CD4-positive, alpha-beta T cell (primary cell): ENCODE measurements around the gene DVL2. TPM values are rescaled to one million over a fixed set of nuclear protein-coding genes. Genes with fewer than 3 reads are reported as not detected.

Experiments
- ATAC-seq: fragments of 200-7000 bp; cut with Tn5 transposase; one replicate; pipeline ENCODE4 v1.10.0; 2022; ENCODE audit warnings: mild to moderate bottlenecking; ENCODE audit not compliant: poor library complexity
- CTCF ChIA-PET: fragments of 350-600 bp; sonication (Branson Sonifier 250); formaldehyde crosslinking; loops from one replicate; lab custom pipeline; 2021; ENCODE audit warnings: antibody characterized with exemption, inconsistent platforms; lab: Charles Lee
- POLR2A ChIA-PET: fragments of 350-600 bp; sonication (Branson Sonifier 250); formaldehyde crosslinking; loops from one replicate; lab custom pipeline; 2021; ENCODE audit warnings: antibody characterized with exemption, inconsistent platforms; lab: Charles Lee
- DNase-seq, 14 experiments: peaks; one replicate each; pipeline ENCODE4 v3.0.0-alpha.2; 2013 to 2020; ENCODE audit warnings: mixed read lengths in 2 of 14
- H3K27ac ChIP-seq, 2 donors: one replicate each; pipeline versions ENCODE4 v1.5.1 to v1.7.0; 2013; ENCODE audit warnings: low read length in 2 of 2, low read depth in 1 of 2, mild to moderate bottlenecking in 1 of 2
- H3K27me3 ChIP-seq, 2 experiments: 1 replicate in 1 of 2; 2 replicates in 1 of 2; pipeline versions ENCODE4 v1.6.1 to v1.7.0; 2013; ENCODE audit warnings: low read length in 2 of 2, control low read depth in 1 of 2, mild to moderate bottlenecking in 1 of 2, moderate library complexity in 1 of 2; ENCODE audit not compliant: insufficient read depth in 2 of 2, control insufficient read depth in 1 of 2
- H3K36me3 ChIP-seq: one replicate; pipeline ENCODE4 v1.6.1; 2013; ENCODE audit warnings: low read length, control low read depth; ENCODE audit not compliant: insufficient read depth
- H3K4me1 ChIP-seq: one replicate; pipeline ENCODE4 v1.6.1; 2013; ENCODE audit warnings: low read length, control low read depth; ENCODE audit not compliant: insufficient read depth
- H3K4me3 ChIP-seq: one replicate; pipeline ENCODE4 v1.5.1; 2013; ENCODE audit warnings: mild to moderate bottlenecking, low read length, moderate library complexity
- H3K9me3 ChIP-seq, 2 experiments: 1 replicate in 1 of 2; 2 replicates in 1 of 2; pipeline versions ENCODE4 v1.6.1 to v1.7.0; 2013; ENCODE audit warnings: low read length in 2 of 2, mild to moderate bottlenecking in 2 of 2, control low read depth in 1 of 2, moderate library complexity in 1 of 2; ENCODE audit not compliant: control insufficient read depth in 1 of 2, insufficient read depth in 1 of 2
- H3K27ac Mint-ChIP-seq: one replicate; pipeline ENCODE4 v1.8.0; 2020; ENCODE audit warnings: mixed read lengths
- H3K27me3 Mint-ChIP-seq: one replicate; pipeline ENCODE4 v1.8.0; 2021; ENCODE audit warnings: mixed read lengths
- H3K36me3 Mint-ChIP-seq: one replicate; pipeline ENCODE4 v1.8.0; 2021; ENCODE audit warnings: low read depth, mixed read lengths
- H3K4me1 Mint-ChIP-seq: one replicate; pipeline ENCODE4 v1.8.0; 2021; ENCODE audit warnings: low read depth, mixed read lengths
- H3K4me3 Mint-ChIP-seq: one replicate; pipeline ENCODE4 v1.8.0; 2020; ENCODE audit warnings: mild to moderate bottlenecking, mixed read lengths
- H3K9me3 Mint-ChIP-seq: one replicate; pipeline ENCODE4 v1.8.0; 2020; ENCODE audit warnings: mixed read lengths
- intact Hi-C, 2 experiments: fragments of 100-400 bp; cut with DNase I in 1 of 2; cut with micrococcal nuclease in 1 of 2; formaldehyde crosslinking; loops; one replicate each; pipeline versions ENCODE4 v1.15.1 to v1.9.0; 2023 to 2025; cut with DNase I, micrococcal nuclease
- total RNA-seq, 174 experiments: library from RNA in 2 of 174; stranded (reverse) in 2 of 174; gene quantifications; one replicate each; pipeline ENCODE4 v1.2.3 and lab custom pipeline; 2021 to 2026
- TF ChIP-seq, protein P1 (sequence below): fragments of 200-600 bp; IDR thresholded peaks from one replicate; pipeline ENCODE4 v1.8.0; 2022; ENCODE audit warnings: antibody characterized with exemption, mild to moderate bottlenecking

The DVL2 gene
- total RNA-seq, 2 experiments from 2014 or later = 40.9 to 41.3 TPM

DNA sequence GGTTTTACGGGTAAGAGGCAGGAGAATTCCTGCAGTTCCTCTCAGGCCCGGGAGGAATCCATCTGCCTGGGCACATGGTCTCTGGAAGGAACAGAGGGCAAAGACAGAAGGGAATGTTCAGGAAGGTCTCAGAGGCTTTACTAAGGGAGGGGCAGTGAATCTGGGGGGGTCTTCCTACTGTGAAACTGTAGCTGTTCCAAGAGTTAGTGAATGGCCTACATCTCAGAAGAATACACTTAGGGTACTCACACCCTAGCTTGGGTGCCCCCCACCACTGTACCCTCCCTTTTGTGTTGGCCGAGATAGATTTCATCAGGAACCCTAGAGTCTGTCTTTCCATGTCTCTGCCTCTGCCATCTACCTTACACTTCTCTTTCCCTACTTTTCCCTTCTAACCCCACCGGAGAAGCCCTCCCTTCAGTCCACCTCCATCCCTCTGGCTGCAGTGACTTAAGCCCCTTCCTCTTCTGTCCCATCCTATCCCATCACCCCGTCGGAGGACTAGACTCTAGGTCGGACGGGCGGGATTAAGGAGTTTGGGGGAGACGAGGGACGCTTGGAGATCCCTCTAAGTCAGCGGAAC is 15.0 kb downstream of the DVL2 start:
- H3K4me1 Mint-ChIP-seq = peaks cover 61% of the 10 kb centered on the region

DNA sequence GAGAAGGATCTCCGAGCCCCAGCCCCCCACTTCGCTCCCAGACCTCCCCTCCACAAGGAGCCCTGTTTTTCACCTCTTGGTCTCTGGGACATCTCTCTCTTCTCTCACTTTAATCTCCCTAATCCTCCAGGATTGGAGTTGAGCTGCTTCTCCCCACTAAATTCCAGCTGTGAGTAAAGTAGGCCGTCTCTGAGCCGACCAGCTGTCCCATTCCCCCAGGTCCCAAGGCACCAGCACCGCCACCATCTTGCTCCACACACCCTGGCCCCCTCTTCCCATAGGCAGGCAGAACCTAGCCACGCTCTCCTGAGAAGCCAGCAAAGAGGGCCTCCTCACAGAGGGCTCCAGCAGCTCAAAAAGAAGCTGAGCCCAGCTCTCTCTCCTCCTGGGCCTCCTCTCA is 15.6 kb downstream of the DVL2 start:
- Mint-ChIP-seq H3K36me3 (peaks cover 11% of the 10 kb centered on the region), H3K27ac (peak overlapping the region; percentile 76), H3K4me1 (peaks cover 67% of the 10 kb centered on the region), H3K4me3 (peak overlapping the region; percentile 95), H3K9me3 (no peaks in the 10 kb centered on the region), H3K27me3 (no peaks in the 10 kb centered on the region)
- ATAC-seq = no peak
- Histone ChIP-seq H3K27me3 (no peaks in the 10 kb centered on the region), H3K27ac (peak overlapping the region; percentile 75 to 79), H3K4me3 (no peak overlapping the region), H3K9me3 (no peaks in the 10 kb centered on the region), H3K36me3 (peaks cover 24% of the 10 kb centered on the region), H3K4me1 (peaks cover 74% of the 10 kb centered on the region)
- TF ChIP-seq, protein P1, sequence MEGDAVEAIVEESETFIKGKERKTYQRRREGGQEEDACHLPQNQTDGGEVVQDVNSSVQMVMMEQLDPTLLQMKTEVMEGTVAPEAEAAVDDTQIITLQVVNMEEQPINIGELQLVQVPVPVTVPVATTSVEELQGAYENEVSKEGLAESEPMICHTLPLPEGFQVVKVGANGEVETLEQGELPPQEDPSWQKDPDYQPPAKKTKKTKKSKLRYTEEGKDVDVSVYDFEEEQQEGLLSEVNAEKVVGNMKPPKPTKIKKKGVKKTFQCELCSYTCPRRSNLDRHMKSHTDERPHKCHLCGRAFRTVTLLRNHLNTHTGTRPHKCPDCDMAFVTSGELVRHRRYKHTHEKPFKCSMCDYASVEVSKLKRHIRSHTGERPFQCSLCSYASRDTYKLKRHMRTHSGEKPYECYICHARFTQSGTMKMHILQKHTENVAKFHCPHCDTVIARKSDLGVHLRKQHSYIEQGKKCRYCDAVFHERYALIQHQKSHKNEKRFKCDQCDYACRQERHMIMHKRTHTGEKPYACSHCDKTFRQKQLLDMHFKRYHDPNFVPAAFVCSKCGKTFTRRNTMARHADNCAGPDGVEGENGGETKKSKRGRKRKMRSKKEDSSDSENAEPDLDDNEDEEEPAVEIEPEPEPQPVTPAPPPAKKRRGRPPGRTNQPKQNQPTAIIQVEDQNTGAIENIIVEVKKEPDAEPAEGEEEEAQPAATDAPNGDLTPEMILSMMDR = no peak
- ChIA-PET POLR2A (interaction anchor here (1.4 to 13.1 kb wide), 3 partner anchors 19 to 111 kb away, joined by 5 to 234 read pairs (median 10); partner anchors contain the start of genes CTDNEP1, DVL2, ELP5 and GABARAP), CTCF (interaction anchor here (3.0 kb wide), 1 partner anchor 77 kb away, joined by 31 read pairs; no protein-coding TSS in a partner anchor)
- peak in 1 of 14 experiments; percentile 1 for DNase-seq
- intact Hi-C loops = loop anchor here in 1 of 2 experiments (5.0 kb wide), 1 partner anchor 34 kb away; the partner anchor contains the start of genes CTDNEP1 and ELP5

More for the DNA sequence above, 15.0 kb downstream of the DVL2 start:
- Histone ChIP-seq H3K36me3 (peaks cover 29% of the 10 kb centered on the region), H3K27me3 (no peaks in the 10 kb centered on the region), H3K4me1 (peaks cover 68% of the 10 kb centered on the region), H3K4me3 (peak overlapping the region; percentile 70), H3K27ac (peak overlapping the region; percentile 75 to 79), H3K9me3 (no peaks in the 10 kb centered on the region)
- peak overlapping the region; percentile 76 for H3K27ac Mint-ChIP-seq
- intact Hi-C loops = loop anchor here in 1 of 2 experiments (5.0 kb wide), 1 partner anchor 33 kb away; the partner anchor contains the start of genes CTDNEP1 and ELP5
- DNase-seq (peak in 1 of 14 experiments; percentile 0), ATAC-seq (no peak)
- peaks cover 16% of the 10 kb centered on the region for H3K36me3 Mint-ChIP-seq
- H3K9me3 Mint-ChIP-seq = no peaks in the 10 kb centered on the region
- ChIA-PET CTCF (interaction anchor here (0.5 to 3.4 kb wide), 5 partner anchors 16 to 77 kb away, joined by 3 to 31 read pairs (median 19); partner anchors contain the start of genes DVL2 and GABARAP), POLR2A (interaction anchor here (0.6 to 13.1 kb wide), 9 partner anchors 14 to 1800 kb away, joined by 3 to 234 read pairs (median 5); partner anchors contain the start of genes CTDNEP1, DVL2, ELP5 and GABARAP)
- no peaks in the 10 kb centered on the region for H3K27me3 Mint-ChIP-seq
- TF ChIP-seq, protein P1 = no peak
- H3K4me3 Mint-ChIP-seq = peak overlapping the region; percentile 95

DNA sequence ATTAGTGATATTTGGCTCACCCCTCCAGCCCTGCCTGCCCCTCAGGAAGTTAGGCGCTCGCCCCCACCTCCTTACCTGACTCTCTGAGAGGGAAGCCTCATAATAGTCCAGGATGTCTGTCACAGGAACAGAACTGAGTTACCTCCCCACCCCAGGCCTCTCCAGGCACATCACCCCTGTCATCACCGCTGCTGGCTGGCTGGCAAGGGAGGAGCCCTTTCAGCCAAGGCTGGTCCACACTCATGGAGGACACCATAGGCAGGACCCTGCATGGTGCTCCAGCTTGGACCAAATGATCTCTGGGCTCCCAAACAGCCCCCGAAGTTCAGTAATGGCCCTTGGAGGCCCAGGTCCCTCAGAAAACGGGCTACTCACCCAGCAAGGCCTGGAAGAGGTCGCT is 16.2 kb downstream of the DVL2 start:
- H3K27ac ChIP-seq = peak overlapping the region in 1 of 2 donors; percentile 33
- CTCF ChIA-PET = no interaction called here

More for the DNA sequence above, 16.2 kb downstream of the DVL2 start:
- POLR2A ChIA-PET = interaction anchor here (13.1 kb wide), 1 partner anchor 20 kb away, joined by 234 read pairs; the partner anchor contains the start of genes DVL2, GABARAP and PHF23
- Mint-ChIP-seq H3K27ac (peak overlapping the region; percentile 73), H3K4me3 (peak overlapping the region; percentile 95), H3K27me3 (no peaks in the 10 kb centered on the region), H3K9me3 (no peaks in the 10 kb centered on the region), H3K36me3 (peaks cover 5% of the 10 kb centered on the region), H3K4me1 (peaks cover 72% of the 10 kb centered on the region)
- DNase-seq (peak in 1 of 14 experiments; percentile 29), ATAC-seq (no peak)
- no peaks in the 10 kb centered on the region for H3K27me3 ChIP-seq
- H3K36me3 ChIP-seq = peaks cover 18% of the 10 kb centered on the region
- intact Hi-C loops = loop anchor here in 1 of 2 experiments (5.0 kb wide), 1 partner anchor 34 kb away; the partner anchor contains the start of genes CTDNEP1 and ELP5
- H3K4me1 ChIP-seq = peaks cover 80% of the 10 kb centered on the region
- no peaks in the 10 kb centered on the region for H3K9me3 ChIP-seq
- peak overlapping the region; percentile 37 for H3K4me3 ChIP-seq
- TF ChIP-seq, protein P1 = no peak
